Endothelial cell of umbilical vein (primary cell): Measurements from ENCODE around the gene GLP2R. TPM values are rescaled to one million over a fixed set of nuclear protein-coding genes. Genes with fewer than 3 reads are reported as not detected.

Source experiments
- BruUV-seq: library from RNA; stranded (reverse); fragments of 400-500 nt; replicated peaks from 2 replicates; lab custom pipeline; 2021; lab: Mats Ljungman, UMichigan
- CTCF ChIA-PET: fragments of 300-600, 350-600 bp; sonication (Branson Sonifier 250); formaldehyde crosslinking; loops from one replicate; lab custom pipeline; 2021; ENCODE audit warnings: antibody characterized with exemption, inconsistent platforms; lab: Charles Lee
- POLR2A ChIA-PET: fragments of 300-600, 350-600 bp; sonication (Branson Sonifier 250); formaldehyde crosslinking; loops from one replicate; lab custom pipeline; 2021; ENCODE audit warnings: antibody characterized with exemption, inconsistent platforms; lab: Charles Lee
- DNase-seq: peaks from one replicate; pipeline ENCODE4 v3.0.0-alpha.2; 2011; ENCODE audit warnings: low read depth, low spot score
- FAIRE-seq: peaks from 2 replicates; lab custom pipeline; 2011; peaks lifted over from hg19 to GRCh38; lab: Jason Lieb, UNC
- H2AFZ ChIP-seq: 2 replicates; pipeline ENCODE4 v1.6.0; 2012; ENCODE audit warnings: low read depth, low read length, control low read depth, inconsistent platforms
- H3K27ac ChIP-seq: 2 replicates; pipeline ENCODE4 v1.5.1; 2011; ENCODE audit warnings: low read depth, mild to moderate bottlenecking, control low read depth, low read length, moderate library complexity; ENCODE audit not compliant: insufficient read depth
- H3K27me3 ChIP-seq, 2 experiments: 2 replicates each; pipeline versions ENCODE4 v1.6.0 to v1.6.1; 2011; ENCODE audit warnings: low read length in 2 of 2, mixed read lengths in 1 of 2; ENCODE audit not compliant: control insufficient read depth in 2 of 2, insufficient read depth in 2 of 2
- H3K36me3 ChIP-seq, 2 experiments: 2 replicates in 1 of 2; 3 replicates in 1 of 2; pipeline ENCODE4 v1.5.1; 2011; ENCODE audit warnings: low read length in 2 of 2, mild to moderate bottlenecking in 1 of 2, moderate library complexity in 1 of 2; ENCODE audit not compliant: control insufficient read depth in 2 of 2, insufficient read depth in 2 of 2; ENCODE audit errors: extremely low read depth in 1 of 2
- H3K4me1 ChIP-seq: 3 replicates; pipeline ENCODE4 v1.5.1; 2011; ENCODE audit warnings: mild to moderate bottlenecking, low read length; ENCODE audit not compliant: control insufficient read depth, insufficient read depth; ENCODE audit errors: extremely low read depth
- H3K4me2 ChIP-seq: 2 replicates; pipeline ENCODE4 v1.6.1; 2011; ENCODE audit warnings: low read length, control low read depth, mixed read lengths; ENCODE audit not compliant: insufficient read depth
- H3K4me3 ChIP-seq, 3 experiments: fragments of 200-600 bp in 1 of 3; sonication (generic), shearing (Covaris generic) in 1 of 3; replicated peaks in 1 of 3; 2 replicates each; pipeline ENCODE4 v1.5.1; 2011 to 2016; ENCODE audit warnings: control low read depth in 3 of 3, low read length in 3 of 3, mild to moderate bottlenecking in 2 of 3, inconsistent platforms in 1 of 3, low read depth in 1 of 3, moderate library complexity in 1 of 3; ENCODE audit not compliant: insufficient read depth in 1 of 3
- H3K79me2 ChIP-seq: 2 replicates; pipeline ENCODE4 v1.6.0; 2012; ENCODE audit warnings: low read length, inconsistent platforms; ENCODE audit not compliant: control insufficient read depth, insufficient read depth
- H3K9ac ChIP-seq: replicated peaks from 2 replicates; pipeline ENCODE3; 2011; ENCODE audit warnings: low read length, control low read depth; ENCODE audit not compliant: insufficient read depth; ENCODE audit errors: extremely low read depth
- H3K9me1 ChIP-seq: replicated peaks from 3 replicates; pipeline ENCODE4 v1.6.0; 2011; ENCODE audit warnings: mild to moderate bottlenecking, low read length; ENCODE audit not compliant: control insufficient read depth, insufficient read depth; ENCODE audit errors: extremely low read depth
- H3K9me3 ChIP-seq: replicated peaks from 2 replicates; pipeline ENCODE4 v1.5.1; 2012; ENCODE audit warnings: low read length, inconsistent platforms; ENCODE audit not compliant: control insufficient read depth, insufficient read depth
- H4K20me1 ChIP-seq: replicated peaks from 2 replicates; pipeline ENCODE3; 2011; ENCODE audit warnings: mild to moderate bottlenecking, low read length; ENCODE audit not compliant: control insufficient read depth, insufficient read depth; ENCODE audit errors: extremely low read depth
- EZH2 ChIP-seq: IDR thresholded peaks from 2 replicates; pipeline ENCODE4 v1.6.1; 2012; ENCODE audit warnings: borderline replicate concordance, low read depth, mild to moderate bottlenecking, moderate library complexity, low read length, inconsistent platforms; ENCODE audit not compliant: severe bottlenecking
- FOS ChIP-seq: IDR thresholded peaks from 2 replicates; pipeline ENCODE4 v1.6.1; 2011; ENCODE audit warnings: mild to moderate bottlenecking, low read length, moderate library complexity, borderline replicate concordance; ENCODE audit not compliant: insufficient read depth
- GATA2 ChIP-seq: IDR thresholded peaks from 2 replicates; pipeline ENCODE4 v1.7.0; 2011; ENCODE audit warnings: low read depth, mild to moderate bottlenecking, moderate library complexity, mixed read lengths, low read length; ENCODE audit not compliant: insufficient read length, insufficient read depth
- JUN ChIP-seq: IDR thresholded peaks from 2 replicates; pipeline ENCODE4 v1.6.1; 2011; ENCODE audit warnings: borderline replicate concordance, low read depth; ENCODE audit not compliant: insufficient read length, insufficient read depth
- MYC ChIP-seq: IDR thresholded peaks from one replicate; pipeline ENCODE4 v1.6.1; 2011; ENCODE audit warnings: mild to moderate bottlenecking, low read depth, low read length
- POLR2A ChIP-seq: IDR thresholded peaks from 2 replicates; pipeline ENCODE4 v1.6.1; 2012; ENCODE audit warnings: low read depth, mild to moderate bottlenecking, control low read depth, low read length
- POLR2AphosphoS5 ChIP-seq: IDR thresholded peaks from 2 replicates; pipeline ENCODE4 v1.6.1; 2012; ENCODE audit warnings: low read depth, mild to moderate bottlenecking, control low read depth, low read length, moderate library complexity; ENCODE audit not compliant: insufficient read depth
- dilution Hi-C: fragments of 300-500 bp; cut with MboI; formaldehyde crosslinking; loops from one replicate; pipeline ENCODE4 v1.15.0; 2019; ENCODE audit warnings: low sequenced_read_pairs; ENCODE audit not compliant: extremely low pct_ligation_motif_present
- intact Hi-C: fragments of 100-400 bp; cut with micrococcal nuclease; formaldehyde crosslinking; loops from one replicate; pipeline ENCODE4 v1.10.0; 2022
- polyA plus RNA-seq, 4 experiments: library from polyadenylated mRNA; depleted of rRNA in 3 of 4; stranded (reverse) in 3 of 4; unstranded in 1 of 4; fragments of >200 nt; gene quantifications; 2 replicates each; pipeline versions ENCODE4 v1.2.1 to v1.2.3, GENCODE V29; 2011 to 2012; ENCODE audit warnings: missing spikeins in 1 of 4
- total RNA-seq: library from RNA; stranded (reverse); gene quantifications from 2 replicates; pipeline ENCODE4 v1.2.3, GENCODE V29; 2021
- TF ChIP-seq, protein P1 (sequence below): IDR thresholded peaks from 2 replicates; pipeline ENCODE4 v1.6.1; 2011; ENCODE audit not compliant: insufficient read depth, insufficient read length
- TF ChIP-seq, protein P2 (sequence below), 2 donors: IDR thresholded peaks; 1 replicate in 1 of 2; 2 replicates in 1 of 2; pipeline ENCODE4 v1.5.1; 2011; ENCODE audit warnings: low read length in 2 of 2, mild to moderate bottlenecking in 2 of 2, moderate library complexity in 2 of 2, control low read depth in 1 of 2, inconsistent platforms in 1 of 2, low read depth in 1 of 2; ENCODE audit not compliant: insufficient read depth in 1 of 2; ENCODE audit errors: extremely low read depth in 1 of 2

The GLP2R gene
- total and polyA plus RNA-seq, 2 donors (not counting 3 experiments of a cell fraction or from before 2014, with no cell fraction given) = not detected

DNA sequence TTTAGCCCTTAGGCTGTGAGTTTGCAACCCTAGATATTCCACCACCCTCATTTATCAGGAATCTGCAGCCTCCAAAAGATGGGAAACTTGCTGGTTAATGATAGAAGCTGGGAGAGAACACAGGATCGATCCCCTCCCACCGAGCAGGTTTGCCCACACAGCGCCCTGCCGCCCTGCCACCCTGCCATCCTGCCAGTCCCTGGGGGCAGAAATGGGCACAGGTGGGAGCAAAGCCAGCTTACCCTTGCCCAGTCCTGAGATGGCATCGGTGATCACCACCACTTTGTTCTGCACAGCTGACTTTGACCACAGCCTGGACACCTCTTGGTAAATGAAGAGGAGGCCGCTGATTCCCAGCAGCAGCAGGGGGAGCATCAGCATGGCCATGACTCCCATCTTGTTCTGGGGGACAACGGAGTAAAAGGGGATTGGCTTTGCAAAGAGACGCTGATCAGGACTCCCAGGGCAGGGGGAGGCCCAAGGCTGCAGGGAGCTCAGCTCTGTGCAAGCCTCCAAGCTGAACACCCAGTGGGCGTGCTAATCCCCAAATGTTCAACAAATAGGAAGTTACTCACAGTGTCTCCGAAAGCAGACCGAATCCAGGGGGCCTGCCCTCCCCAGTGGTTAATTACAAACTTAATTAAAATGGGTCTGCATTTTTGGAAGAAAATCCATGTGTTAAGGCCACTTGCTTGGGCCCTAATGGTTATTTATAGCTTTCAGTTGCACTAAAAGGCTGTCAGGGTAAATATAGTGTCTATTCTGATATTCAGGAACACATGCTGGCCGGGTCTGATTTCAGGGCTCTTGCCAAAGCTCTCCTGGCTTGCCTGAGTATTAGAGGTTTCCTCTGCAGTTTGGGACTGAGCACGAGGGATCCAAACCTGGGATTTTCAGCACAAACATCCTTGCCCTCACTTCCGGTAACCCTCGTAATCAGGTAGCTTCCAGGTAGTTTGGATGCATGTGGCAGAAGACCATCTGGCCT is 34.5 kb upstream of the GLP2R start, which contains the start of gene DHRS7C:
Gene DHRS7C, minus strand, starts transcription at position 704 of the 988 bp plus-strand sequence. Its CDS starts 308 bp downstream, at position 396.
- FAIRE-seq (no peak), DNase-seq (no peak)
- POLR2A ChIA-PET = no interaction called here
- no peaks in the 10 kb centered on the region for H3K36me3 ChIP-seq
- no TSS peak for BruUV-seq
- no peaks in the 10 kb centered on the region for H4K20me1 ChIP-seq
- H3K27me3 ChIP-seq = no peaks in the 10 kb centered on the region
- no peak within 1 kb of the TSS for H3K27ac ChIP-seq
- TF ChIP-seq, protein P1, sequence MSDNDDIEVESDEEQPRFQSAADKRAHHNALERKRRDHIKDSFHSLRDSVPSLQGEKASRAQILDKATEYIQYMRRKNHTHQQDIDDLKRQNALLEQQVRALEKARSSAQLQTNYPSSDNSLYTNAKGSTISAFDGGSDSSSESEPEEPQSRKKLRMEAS = no peak
- no peak for TF ChIP-seq POLR2A
- no peak for TF ChIP-seq POLR2AphosphoS5
- no peak for TF ChIP-seq FOS
- TF ChIP-seq GATA2 = no peak
- TF ChIP-seq, protein P2, sequence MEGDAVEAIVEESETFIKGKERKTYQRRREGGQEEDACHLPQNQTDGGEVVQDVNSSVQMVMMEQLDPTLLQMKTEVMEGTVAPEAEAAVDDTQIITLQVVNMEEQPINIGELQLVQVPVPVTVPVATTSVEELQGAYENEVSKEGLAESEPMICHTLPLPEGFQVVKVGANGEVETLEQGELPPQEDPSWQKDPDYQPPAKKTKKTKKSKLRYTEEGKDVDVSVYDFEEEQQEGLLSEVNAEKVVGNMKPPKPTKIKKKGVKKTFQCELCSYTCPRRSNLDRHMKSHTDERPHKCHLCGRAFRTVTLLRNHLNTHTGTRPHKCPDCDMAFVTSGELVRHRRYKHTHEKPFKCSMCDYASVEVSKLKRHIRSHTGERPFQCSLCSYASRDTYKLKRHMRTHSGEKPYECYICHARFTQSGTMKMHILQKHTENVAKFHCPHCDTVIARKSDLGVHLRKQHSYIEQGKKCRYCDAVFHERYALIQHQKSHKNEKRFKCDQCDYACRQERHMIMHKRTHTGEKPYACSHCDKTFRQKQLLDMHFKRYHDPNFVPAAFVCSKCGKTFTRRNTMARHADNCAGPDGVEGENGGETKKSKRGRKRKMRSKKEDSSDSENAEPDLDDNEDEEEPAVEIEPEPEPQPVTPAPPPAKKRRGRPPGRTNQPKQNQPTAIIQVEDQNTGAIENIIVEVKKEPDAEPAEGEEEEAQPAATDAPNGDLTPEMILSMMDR (IDR thresholded peaks at IDR 0.05; ENCODE audit: extremely low read depth in 1 of 2, insufficient read depth in 1 of 2, low read depth in 1 of 2, low read length in 2 of 2) = no peak
- TF ChIP-seq EZH2 = no peak
- TF ChIP-seq MYC = no peak
- TF ChIP-seq JUN = no peak
- H3K79me2 ChIP-seq = no peaks in the 10 kb centered on the region
- no peaks in the 10 kb centered on the region for H3K4me1 ChIP-seq
- no peaks in the 10 kb centered on the region for H3K9me1 ChIP-seq
- no peak within 1 kb of the TSS for H2AFZ ChIP-seq
- H3K4me3 ChIP-seq = no peak within 1 kb of the TSS
- intact Hi-C loops = no loop called here
- CTCF ChIA-PET = no interaction called here
- no peak within 1 kb of the TSS for H3K9ac ChIP-seq
- dilution Hi-C loops = no loop called here
- no peaks in the 10 kb centered on the region for H3K9me3 ChIP-seq
- no peak within 1 kb of the TSS for H3K4me2 ChIP-seq
